C4-2B (cell line): Measurements from ENCODE around the gene TRIM61.
"Not testable (repeated sequence)": the region's sequence is repeated elsewhere in the genome, so short reads cannot be mapped to it uniquely, and the experiment has no call there.

Experiments
- H3K27ac ChIP-seq: fragments of 450-650 bp; 2 replicates; pipeline ENCODE4 v1.5.1; 2017
- CTCF ChIP-seq: fragments of 450-650 bp; conservative IDR thresholded peaks from 2 replicates; pipeline ENCODE4 v1.5.1; 2017; ENCODE audit warnings: mild to moderate bottlenecking
- ZFX ChIP-seq: fragments of 450-650 bp; IDR thresholded peaks from 2 replicates; pipeline ENCODE4 v1.6.1; 2017

TRIM61 gene

GRCh38 chr4:164989471-164989870, 12.0 kb upstream of the TRIM61 start:
- no peak overlapping the region for H3K27ac ChIP-seq
- TF ChIP-seq ZFX (no peak), CTCF (no peak)

- not testable (repeated sequence) for H3K27ac ChIP-seq
Measured at GRCh38 chr4:164971929-164972328, 5.5 kb downstream of the TRIM61 start.

- H3K27ac ChIP-seq, result no peak overlapping the region
- no peak for TF ChIP-seq CTCF
- TF ChIP-seq ZFX, result no peak
Measured at GRCh38 chr4:164959896-164960295, 17.6 kb downstream of the TRIM61 start.

GRCh38 chr4:164959421-164959820, 18.0 kb downstream of the TRIM61 start:
- H3K27ac ChIP-seq, result not testable (repeated sequence)

- no peak for TF ChIP-seq CTCF
- no peak for TF ChIP-seq ZFX
- H3K27ac ChIP-seq, result peak overlapping the region; percentile 61
Measured at GRCh38 chr4:164956766-164957643, 20.5 kb downstream of the TRIM61 start.

- TF ChIP-seq CTCF, result no peak
- TF ChIP-seq ZFX, result no peak
- no peak overlapping the region for H3K27ac ChIP-seq
Measured at GRCh38 chr4:164955107-164955805, 22.2 kb downstream of the TRIM61 start.

GRCh38 chr4:164952551-164952950, 24.9 kb downstream of the TRIM61 start:
- TF ChIP-seq CTCF (no peak), ZFX (no peak)
- no peak overlapping the region for H3K27ac ChIP-seq

GRCh38 chr4:164949448-164950143, 27.9 kb downstream of the TRIM61 start:
- TF ChIP-seq CTCF (peak; percentile 25), ZFX (no peak)
- H3K27ac ChIP-seq, result no peak overlapping the region
